GM21390 (cell line): Measurements from ENCODE around the gene HIPK1.

Experiments
- ATAC-seq: cut with Tn5 transposase; IDR thresholded peaks from one replicate; pipeline ENCODE4 v1.9.1; 2021; ENCODE audit not compliant: unreplicated experiment

Gene HIPK1

DNA sequence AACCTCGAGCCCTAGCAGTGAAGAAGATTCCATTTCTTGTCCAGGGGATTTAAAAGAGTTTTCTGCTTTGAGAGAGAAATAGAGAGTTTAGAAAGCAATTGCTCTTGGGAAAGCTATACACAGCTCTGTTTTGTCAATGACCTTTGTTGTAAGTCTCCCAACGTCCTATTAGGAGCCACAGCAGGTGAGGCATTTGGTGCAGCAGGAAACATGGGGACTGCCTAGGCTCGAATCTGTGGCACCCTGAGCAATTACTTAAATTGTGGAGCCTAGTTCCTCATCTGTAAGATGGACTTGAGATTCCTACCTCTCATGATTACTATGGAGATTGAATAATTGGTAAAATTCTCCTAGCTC is 15.8 kb upstream of the HIPK1 start:
- ATAC-seq = no peak

DNA sequence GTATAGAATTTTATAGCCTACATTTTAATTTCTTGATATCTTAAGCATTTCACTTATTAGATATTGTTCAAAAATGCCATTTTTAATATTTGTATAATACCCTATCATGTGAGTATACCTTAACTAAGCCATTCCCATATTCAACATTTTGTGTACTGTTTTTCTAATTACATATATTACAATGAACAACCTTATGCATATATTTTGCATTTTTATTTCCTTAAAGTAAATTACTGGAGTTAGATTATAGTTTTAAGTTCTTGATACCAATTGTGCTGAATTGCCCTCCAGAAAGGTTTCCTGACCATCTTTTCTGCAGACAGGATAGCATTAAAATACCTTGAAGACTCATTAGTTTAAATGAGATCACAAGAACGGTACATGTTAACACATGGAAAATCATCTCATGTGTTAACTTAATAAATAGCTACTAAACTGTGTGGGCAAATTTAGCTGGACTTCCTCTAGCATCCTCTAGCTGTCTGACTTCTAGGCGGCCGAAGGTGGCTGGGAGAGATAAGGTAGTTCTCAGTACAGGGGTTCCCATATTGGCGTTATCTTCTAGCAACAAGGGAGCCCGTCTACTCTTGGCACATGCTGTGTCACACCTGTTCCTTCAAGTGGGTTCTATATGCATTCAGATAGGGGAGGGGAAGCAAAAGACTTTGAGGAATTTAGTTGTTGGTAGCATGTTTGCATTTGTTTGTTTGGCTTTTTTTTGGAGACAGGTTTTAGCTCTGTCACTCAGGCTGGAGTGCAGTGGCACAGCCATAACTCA is 15.0 kb upstream of the HIPK1 start:
- no peak for ATAC-seq

DNA sequence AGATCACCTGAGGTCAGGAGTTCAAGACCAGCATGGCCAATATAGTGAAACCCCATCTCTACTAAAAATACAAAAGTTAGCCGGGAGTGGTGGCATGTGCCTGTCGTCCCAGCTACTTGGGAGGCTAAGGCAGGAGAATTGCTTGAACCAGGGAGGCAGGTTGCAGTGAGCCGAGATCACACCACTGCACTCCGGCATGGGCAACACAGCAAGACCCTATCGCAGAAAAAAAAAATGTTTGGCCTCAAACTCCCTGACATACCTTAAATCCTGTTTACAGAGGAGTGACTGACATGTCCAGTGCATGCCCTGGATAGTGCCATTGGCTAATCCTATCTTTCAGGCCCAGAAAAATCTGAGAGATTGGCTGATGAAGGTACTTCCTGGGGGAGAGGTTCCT is 12.2 kb upstream of the HIPK1 start:
- no peak for ATAC-seq

DNA sequence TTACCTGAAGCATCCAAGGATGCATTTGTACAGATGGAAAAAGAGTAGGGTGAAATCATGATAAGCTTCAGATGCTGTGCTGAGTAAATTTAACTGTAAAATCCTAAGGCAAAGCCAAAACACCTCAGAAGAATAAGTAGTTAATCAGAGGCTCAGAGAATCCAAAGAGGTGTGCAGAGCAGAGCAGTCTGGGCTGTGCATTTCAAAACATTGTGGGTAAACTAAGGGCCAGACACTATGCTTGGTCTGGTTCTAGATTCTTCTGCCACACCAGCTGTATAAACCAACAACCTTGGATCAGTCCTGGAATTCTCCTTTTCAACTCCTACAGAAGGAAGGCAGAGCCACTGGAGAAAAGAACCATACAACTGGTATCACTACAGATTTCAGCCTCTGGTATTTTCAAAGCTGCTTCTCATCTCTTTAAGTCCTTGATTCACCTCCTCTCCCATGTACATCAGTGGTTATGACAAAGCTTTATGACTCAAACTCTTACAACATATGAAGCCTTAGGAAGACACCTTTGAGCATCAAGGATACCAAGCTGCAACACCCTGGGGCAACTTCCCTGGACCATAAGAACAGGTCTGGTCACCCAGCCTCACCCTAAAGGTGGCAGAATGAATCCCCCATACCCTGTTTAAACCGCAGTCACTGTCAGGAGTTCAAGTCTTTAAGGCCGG is 11.6 kb upstream of the HIPK1 start:
- no peak for ATAC-seq

DNA sequence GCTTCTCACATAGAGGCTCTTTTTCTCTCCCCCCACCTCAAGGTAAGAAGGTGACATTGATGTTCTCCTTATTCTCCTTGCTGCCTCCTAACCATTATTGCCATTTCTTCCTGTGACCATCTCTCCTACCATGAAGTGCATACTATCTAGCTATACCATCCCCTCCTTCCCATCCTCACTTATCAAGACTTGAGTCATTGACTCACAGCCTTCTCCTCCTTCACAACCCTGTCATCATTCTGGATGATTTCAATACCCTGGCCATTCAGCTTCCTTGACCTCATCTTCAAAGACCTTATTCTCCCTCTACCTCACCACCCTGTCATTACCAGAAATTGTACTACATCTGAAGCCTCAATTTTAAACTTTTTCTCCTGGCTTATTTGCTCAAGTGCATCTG is 10.9 kb upstream of the HIPK1 start:
- ATAC-seq = no peak

DNA sequence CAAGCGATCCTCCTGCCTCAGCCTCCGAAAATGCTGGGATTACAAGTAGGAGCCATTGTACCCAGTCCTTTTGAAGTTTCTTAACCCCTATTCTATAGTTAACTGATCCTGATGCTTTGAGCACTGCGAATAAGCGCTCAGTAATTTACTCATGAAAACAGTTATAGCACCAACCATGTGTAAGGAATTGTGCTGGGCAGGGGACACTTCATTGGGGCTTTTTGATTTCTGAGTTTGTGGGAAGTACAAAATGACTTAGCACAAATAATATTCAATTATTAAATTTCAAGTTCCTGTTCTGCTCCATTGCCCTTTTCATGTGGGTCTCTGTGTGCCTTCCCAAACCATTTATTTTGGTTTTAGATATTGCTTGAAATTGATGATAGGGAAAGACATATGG is 6.2 kb upstream of the HIPK1 start:
- no peak for ATAC-seq

DNA sequence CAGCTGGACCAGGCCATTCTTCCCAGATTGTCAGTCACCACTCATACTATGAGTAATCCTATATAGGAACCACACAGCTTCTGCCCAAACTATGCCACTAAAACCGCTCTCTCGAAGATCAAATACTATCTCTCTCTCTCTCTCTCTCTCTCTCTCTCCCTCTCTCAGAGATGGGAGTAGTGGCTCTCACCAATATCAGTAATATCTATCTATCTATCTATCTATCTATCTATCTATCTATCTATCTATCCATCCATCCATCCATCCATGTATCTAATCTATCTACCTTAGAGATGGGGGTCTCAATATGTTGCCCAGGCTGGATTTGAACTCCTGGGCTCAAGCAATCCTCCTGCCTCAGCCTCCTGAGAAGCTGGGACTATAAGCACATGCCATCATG is 4.7 kb upstream of the HIPK1 start:
- no peak for ATAC-seq

DNA sequence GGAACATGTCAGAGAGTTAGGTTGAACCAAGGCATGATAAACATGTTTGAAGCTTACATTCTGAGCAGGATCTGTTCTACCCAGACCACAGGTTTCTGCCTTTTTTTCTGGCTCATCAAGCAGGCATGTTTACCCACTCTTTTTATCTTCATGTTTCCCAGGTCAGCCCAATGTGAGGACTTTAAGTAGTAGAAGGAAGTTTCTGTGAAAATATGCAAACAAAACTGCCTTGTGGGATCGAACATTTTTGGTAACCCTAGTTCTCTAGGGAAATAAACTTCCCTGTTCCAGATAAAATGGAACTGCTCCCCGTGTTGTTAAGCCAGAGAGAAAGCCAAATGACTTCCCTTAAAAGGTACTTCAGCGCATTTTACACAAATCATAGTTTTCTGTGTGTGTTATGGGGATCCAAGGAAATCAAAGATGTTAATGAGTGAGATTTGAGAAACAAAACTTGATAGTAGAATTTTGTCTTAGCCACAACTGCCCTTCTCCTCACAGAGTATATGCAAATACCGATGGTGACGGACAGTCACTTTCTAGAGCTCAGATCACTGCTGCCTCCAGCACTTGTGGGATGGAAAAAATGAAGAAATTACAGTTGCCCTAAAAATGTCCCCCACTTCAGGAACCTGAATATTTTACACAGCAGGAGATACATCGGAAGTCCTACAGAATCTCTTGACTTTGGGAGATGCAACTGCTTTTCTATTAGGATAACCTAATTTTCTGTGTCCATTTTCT is 765 bp upstream of the HIPK1 start:
- peak; percentile 32 for ATAC-seq

DNA sequence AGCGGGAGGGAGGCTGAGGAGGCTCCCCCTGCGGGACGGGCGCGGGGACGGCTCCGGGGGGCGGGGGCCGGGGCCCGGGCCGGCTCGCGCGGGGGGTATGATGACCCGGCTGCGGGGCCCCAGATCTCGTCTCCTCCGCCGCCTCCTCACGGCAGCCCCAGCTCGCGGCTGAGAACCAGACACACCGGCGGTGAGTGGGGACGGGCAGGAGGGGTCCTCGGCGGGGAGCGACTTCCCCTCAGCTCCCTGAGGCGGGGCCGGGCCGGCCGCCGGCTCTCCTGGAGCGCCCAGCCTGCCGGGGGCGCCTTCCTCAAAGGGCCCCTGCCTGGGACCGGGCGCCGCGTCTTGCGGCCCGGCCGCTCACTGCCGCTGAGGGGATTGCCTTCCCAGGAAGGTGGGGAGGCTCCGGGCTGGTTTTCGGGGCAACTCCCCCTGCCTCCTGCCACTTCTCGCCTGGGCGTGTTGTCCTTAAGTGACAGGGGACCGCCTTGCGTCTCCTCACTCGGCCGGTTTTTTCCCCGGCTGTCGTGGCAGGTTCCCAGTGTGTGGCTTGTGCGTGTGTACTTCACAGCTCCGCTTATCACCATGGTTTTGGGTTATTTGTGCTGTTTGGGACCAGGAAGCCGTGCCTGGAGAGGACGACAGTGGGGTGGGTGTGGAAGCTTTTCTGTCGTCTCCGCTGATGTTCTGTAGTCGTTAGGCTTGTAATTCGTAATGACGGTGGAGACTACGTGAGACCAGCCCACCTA is 800 bp downstream of the HIPK1 start:
- peak; percentile 37 for ATAC-seq

DNA sequence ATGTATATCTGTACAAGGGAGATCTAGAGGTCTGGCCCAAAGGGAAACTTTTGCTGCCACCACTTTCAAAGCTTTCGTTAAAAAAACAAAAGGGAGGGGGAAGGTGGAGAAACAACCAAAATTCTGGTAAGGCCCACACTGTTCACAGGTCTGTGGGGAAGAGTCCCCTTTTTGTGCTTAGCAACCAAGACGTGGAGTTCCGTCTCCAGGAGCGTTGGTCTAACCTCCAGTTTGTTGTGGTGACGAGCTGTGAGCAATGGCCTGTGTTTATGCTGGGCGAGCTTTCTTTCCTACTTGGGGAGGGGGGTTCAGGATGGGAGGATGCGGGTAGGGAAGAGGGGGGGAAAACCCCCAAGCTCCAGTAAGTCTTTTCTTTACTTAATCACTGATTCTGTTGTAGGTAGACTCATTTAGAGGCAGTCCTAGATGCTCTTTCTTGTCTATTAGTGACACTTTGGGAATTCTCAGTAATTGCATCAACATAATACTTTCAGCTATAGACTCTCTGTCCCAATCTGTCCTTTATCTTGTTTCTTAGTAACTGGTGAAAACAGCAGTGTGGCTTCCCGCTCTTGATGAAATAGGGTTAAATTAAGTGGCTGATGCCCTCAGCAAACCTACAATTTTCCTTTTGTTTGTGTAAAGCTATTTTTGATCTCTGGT is 1.5 kb downstream of the HIPK1 start:
- peak; percentile 25 for ATAC-seq

DNA sequence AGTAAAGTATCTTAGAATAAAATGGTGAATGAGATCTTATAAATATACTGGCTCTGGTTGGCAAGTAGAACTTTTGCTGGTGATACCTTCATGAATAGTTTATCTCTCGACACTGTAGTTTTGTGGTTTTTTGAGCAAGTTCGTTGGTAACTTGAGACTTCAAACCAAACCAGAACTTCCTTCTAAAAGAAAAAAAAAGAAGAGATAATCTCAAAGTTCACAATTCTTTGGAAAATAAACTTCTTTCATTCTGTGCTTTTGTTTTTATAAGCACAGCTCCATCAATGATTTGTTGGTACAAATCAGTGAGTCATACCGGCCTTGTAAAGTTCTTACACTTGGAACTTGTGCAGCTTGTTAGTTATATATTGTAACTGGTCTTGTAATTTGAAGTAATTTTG is 2.3 kb downstream of the HIPK1 start:
- ATAC-seq = no peak

DNA sequence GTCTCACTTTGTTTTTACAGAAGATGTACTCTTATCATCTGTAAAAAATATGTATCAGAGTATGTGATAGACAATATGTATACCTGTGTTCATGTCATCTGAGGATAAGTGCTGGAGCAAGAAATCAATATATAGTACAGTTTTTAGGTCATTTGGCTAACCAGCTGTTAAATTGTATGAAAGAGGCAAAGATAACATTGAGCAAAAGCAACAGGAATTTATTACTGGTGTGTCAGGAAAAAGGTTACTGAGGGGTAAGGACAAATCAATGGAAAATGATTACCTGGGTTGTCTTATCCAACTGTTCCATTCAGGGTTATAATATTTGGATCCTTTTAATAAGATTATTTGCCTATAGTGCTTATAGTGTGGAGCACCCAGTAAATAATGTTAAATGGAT is 4.9 kb downstream of the HIPK1 start:
- no peak for ATAC-seq

DNA sequence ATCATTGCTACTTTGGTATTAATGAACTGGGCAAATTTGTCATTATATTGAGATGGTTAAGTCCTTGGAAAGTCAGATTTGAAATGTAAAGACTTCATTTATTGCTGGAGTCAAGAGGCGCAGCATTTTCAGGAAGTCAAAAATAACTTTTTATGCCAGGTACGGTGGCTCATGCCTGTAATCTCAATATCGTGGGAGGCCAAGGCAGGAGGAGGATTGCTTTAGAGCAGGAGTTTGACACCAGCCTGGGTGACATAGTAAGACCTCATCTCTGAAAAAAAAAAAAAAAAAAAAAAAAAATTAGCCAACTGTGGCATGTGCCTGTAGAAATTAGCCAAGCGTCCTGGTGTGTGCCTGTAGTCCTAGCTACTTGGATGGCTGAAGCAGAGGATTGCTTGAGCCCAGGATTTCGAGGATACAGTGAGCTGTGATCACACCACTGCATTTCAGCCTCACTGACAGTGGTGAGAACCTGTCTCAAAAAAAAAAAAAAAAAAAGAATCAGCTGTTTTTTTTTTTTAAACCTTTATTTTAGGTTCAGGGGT is 5.5 kb downstream of the HIPK1 start:
- ATAC-seq = no peak

DNA sequence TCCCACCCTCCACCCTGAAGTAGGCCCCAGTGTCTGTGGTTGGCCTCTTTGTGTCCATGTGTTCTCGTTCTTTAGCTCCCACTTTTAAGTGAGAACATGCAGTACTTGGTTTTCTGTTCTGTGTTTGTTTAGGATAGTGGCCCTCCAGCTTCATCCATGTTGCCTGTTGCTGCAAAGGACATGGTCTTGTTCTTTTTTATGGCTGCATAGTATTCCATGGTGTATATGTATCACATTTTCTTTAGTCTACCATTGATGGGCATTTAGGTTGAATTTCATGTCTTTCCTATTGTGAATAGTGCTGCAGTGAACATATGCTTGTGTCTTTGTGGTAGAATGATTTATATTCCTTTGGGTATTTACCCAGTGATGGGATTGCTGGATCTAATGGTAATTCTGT is 6.1 kb downstream of the HIPK1 start:
- no peak for ATAC-seq

DNA sequence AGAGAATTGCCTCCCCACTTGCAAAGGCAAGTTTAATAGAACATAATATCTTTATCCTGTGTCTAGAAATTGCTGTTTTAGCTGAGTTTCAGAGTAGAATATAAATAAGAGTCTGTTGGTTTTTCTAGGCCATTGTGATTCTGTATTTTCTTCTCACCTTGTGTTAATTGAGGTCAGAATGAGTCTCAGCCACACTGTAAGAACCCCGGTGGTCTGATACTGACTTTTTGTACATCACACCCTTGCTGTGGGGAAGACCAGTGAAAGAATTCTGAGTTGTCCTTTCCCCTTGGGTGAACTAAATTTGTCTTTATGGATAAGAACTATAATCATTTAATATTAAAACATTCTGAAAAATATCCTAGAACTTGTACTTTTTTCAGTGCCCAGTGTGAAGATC is 6.8 kb downstream of the HIPK1 start:
- ATAC-seq = no peak

DNA sequence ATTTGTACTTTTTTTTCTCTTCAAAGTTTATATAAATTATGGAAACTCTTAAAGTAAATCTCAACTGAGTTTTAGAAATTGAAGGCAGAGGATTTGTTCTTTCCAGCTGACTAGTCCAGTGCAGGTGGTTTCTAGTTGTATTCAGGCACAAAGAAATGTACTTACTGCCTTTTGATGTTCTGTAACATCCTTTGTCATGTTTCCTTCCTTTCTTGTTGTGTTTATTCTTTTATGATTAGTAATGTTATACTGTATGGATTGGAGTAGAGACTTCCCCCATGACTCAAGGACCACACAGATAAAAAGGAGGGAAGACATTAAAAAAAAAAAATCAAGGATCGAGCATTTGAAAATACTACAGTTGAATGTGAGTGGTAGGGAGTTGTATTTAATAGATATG is 8.0 kb downstream of the HIPK1 start:
- no peak for ATAC-seq

DNA sequence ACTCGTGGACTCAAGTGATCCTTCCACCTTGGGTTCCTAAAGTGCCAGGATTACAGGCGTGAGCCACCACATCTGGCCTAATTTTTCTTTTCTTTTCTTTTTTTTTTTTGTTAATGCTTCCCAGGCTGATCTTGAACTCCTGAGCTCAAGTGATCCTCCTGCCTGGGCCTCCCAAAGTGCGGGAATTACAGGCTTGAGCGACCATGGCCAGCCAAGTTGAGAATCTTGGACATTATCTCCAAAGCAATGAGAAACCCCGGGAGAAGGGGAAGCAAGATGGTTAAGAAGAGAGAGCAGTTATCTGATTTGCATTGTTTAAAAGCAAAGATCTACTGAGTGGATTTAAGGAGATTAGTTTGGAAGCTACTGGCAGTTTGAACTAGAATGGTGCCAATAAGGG is 9.1 kb downstream of the HIPK1 start:
- no peak for ATAC-seq

DNA sequence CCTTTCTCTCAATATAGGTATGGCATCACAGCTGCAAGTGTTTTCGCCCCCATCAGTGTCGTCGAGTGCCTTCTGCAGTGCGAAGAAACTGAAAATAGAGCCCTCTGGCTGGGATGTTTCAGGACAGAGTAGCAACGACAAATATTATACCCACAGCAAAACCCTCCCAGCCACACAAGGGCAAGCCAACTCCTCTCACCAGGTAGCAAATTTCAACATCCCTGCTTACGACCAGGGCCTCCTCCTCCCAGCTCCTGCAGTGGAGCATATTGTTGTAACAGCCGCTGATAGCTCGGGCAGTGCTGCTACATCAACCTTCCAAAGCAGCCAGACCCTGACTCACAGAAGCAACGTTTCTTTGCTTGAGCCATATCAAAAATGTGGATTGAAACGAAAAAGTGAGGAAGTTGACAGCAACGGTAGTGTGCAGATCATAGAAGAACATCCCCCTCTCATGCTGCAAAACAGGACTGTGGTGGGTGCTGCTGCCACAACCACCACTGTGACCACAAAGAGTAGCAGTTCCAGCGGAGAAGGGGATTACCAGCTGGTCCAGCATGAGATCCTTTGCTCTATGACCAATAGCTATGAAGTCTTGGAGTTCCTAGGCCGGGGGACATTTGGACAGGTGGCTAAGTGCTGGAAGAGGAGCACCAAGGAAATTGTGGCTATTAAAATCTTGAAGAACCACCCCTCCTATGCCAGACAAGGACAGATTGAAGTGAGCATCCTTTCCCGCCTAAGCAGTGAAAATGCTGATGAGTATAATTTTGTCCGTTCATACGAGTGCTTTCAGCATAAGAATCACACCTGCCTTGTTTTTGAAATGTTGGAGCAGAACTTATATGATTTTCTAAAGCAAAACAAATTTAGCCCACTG is 11.5 kb downstream of the HIPK1 start:
- peak; percentile 59 for ATAC-seq

DNA sequence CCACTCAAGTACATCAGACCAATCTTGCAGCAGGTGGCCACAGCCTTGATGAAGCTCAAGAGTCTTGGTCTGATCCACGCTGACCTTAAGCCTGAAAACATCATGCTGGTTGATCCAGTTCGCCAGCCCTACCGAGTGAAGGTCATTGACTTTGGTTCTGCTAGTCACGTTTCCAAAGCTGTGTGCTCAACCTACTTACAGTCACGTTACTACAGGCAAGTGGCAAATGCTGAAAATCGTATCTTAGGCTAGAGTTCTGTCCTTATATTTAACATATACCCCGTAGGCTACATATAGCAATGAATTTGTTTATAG is 12.1 kb downstream of the HIPK1 start:
- no peak for ATAC-seq

DNA sequence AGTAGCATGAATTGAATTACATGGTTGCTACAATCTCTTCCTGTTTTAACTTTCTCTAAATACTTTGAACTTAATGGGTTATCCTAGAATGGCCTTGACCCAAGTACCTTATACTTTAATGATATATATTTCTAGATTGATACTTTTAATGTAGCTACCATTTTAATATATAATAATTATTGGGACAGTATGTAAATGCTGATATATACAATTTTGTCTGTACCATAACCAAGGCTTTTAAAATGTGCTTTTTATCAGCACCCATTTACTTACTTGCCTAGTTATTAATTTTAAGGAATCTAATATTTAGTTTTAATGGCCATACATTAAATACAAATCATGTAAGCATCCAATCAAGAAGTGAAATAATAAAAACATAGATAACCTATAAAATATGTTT is 13.4 kb downstream of the HIPK1 start:
- ATAC-seq = no peak
